Measurements from ENCODE around the gene FOXD4L3.
"Not testable (repeated sequence)": the region's sequence is repeated elsewhere in the genome, so short reads cannot be mapped to it uniquely, and the experiment has no call there.

- not testable (repeated sequence) for TF ChIP-seq CTCF, POLR2AphosphoS5 (IDR thresholded peaks at IDR 0.05)
These were observed 34.1 kb downstream of the FOXD4L3 start for GRCh38 chr9:68336639-68337339.

All from esophagus muscularis mucosa (tissue), 3 donors.